ENCODE results near the gene RALGAPA1. TPM values are rescaled to one million over a fixed set of nuclear protein-coding genes. Genes with fewer than 3 reads are reported as not detected.
"Not testable (repeated sequence)": the region's sequence is repeated elsewhere in the genome, so short reads cannot be mapped to it uniquely, and the experiment has no call there.

Gene RALGAPA1
- total RNA-seq, 1 donor = 80.0 TPM

- peaks cover 16% of the 10 kb centered on the region for H3K4me1 ChIP-seq (ENCODE audit: insufficient read depth, low read length)
- H3K9me3 ChIP-seq (ENCODE audit: low read depth, low read length) = no peaks in the 10 kb centered on the region
- H3K27me3 ChIP-seq (ENCODE audit: insufficient read depth, low read length) = no peaks in the 10 kb centered on the region
- H3K4me3 ChIP-seq (ENCODE audit: low read length) = no peak overlapping the region
Observed at GRCh38 chr14:35807131-35807961, 1.7 kb downstream of the RALGAPA1 start.

- Histone ChIP-seq H3K4me1 (ENCODE audit: insufficient read depth, low read length) (peaks cover 16% of the 10 kb centered on the region), H3K4me3 (ENCODE audit: low read length) (no peak overlapping the region), H3K27me3 (ENCODE audit: insufficient read depth, low read length) (no peaks in the 10 kb centered on the region), H3K9me3 (ENCODE audit: low read depth, low read length) (no peaks in the 10 kb centered on the region)
Observed at GRCh38 chr14:35806006-35806907, 2.8 kb downstream of the RALGAPA1 start.

GRCh38 chr14:35797796-35798195 lies 11.3 kb downstream of the RALGAPA1 start:
- Histone ChIP-seq H3K4me1 (ENCODE audit: insufficient read depth, low read length) (no peaks in the 10 kb centered on the region), H3K9me3 (ENCODE audit: low read depth, low read length) (no peaks in the 10 kb centered on the region)

GRCh38 chr14:35789651-35790050 lies 19.4 kb downstream of the RALGAPA1 start:
- no peaks in the 10 kb centered on the region for H3K27me3 ChIP-seq (ENCODE audit: insufficient read depth, low read length)
- no peaks in the 10 kb centered on the region for H3K9me3 ChIP-seq (ENCODE audit: low read depth, low read length)
- H3K4me3 ChIP-seq (ENCODE audit: low read length) = no peak overlapping the region
- H3K4me1 ChIP-seq (ENCODE audit: insufficient read depth, low read length) = no peaks in the 10 kb centered on the region

More at GRCh38 chr14:35797796-35798195, 11.3 kb downstream of the RALGAPA1 start:
- Histone ChIP-seq H3K4me3 (ENCODE audit: low read length) (no peak overlapping the region), H3K27me3 (ENCODE audit: insufficient read depth, low read length) (no peaks in the 10 kb centered on the region)

GRCh38 chr14:35786856-35787255 lies 22.2 kb downstream of the RALGAPA1 start:
- H3K4me1 ChIP-seq (ENCODE audit: insufficient read depth, low read length) = no peaks in the 10 kb centered on the region
- no peak overlapping the region for H3K4me3 ChIP-seq (ENCODE audit: low read length)
- H3K9me3 ChIP-seq (ENCODE audit: low read depth, low read length) = peaks cover 2% of the 10 kb centered on the region
- H3K27me3 ChIP-seq (ENCODE audit: insufficient read depth, low read length) = no peaks in the 10 kb centered on the region

GRCh38 chr14:35783699-35784098 lies 25.4 kb downstream of the RALGAPA1 start:
- H3K9me3 ChIP-seq (ENCODE audit: low read depth, low read length) = peaks cover 21% of the 10 kb centered on the region
- no peaks in the 10 kb centered on the region for H3K4me1 ChIP-seq (ENCODE audit: insufficient read depth, low read length)
- no peak overlapping the region for H3K4me3 ChIP-seq (ENCODE audit: low read length)

GRCh38 chr14:35779368-35779767 lies 29.7 kb downstream of the RALGAPA1 start:
- Histone ChIP-seq H3K27me3 (ENCODE audit: insufficient read depth, low read length) (no peaks in the 10 kb centered on the region), H3K9me3 (ENCODE audit: low read depth, low read length) (peaks cover 21% of the 10 kb centered on the region), H3K4me3 (ENCODE audit: low read length) (no peak overlapping the region), H3K4me1 (ENCODE audit: insufficient read depth, low read length) (no peaks in the 10 kb centered on the region)

More at GRCh38 chr14:35783699-35784098, 25.4 kb downstream of the RALGAPA1 start:
- no peaks in the 10 kb centered on the region for H3K27me3 ChIP-seq (ENCODE audit: insufficient read depth, low read length)

GRCh38 chr14:35777550-35777949 lies 31.5 kb downstream of the RALGAPA1 start:
- H3K27me3 ChIP-seq (ENCODE audit: insufficient read depth, low read length); H3K4me3 ChIP-seq (ENCODE audit: low read length); H3K4me1 ChIP-seq (ENCODE audit: insufficient read depth, low read length): not testable (repeated sequence)
- peaks cover 21% of the 10 kb centered on the region for H3K9me3 ChIP-seq (ENCODE audit: low read depth, low read length)

GRCh38 chr14:35776823-35777222 lies 32.3 kb downstream of the RALGAPA1 start:
- Histone ChIP-seq H3K27me3 (ENCODE audit: insufficient read depth, low read length) (no peaks in the 10 kb centered on the region), H3K9me3 (ENCODE audit: low read depth, low read length) (peaks cover 18% of the 10 kb centered on the region), H3K4me1 (ENCODE audit: insufficient read depth, low read length) (no peaks in the 10 kb centered on the region), H3K4me3 (ENCODE audit: low read length) (no peak overlapping the region)

- not testable (repeated sequence) for H3K4me3 ChIP-seq (ENCODE audit: low read length); H3K27me3 ChIP-seq (ENCODE audit: insufficient read depth, low read length); H3K4me1 ChIP-seq (ENCODE audit: insufficient read depth, low read length)
- H3K9me3 ChIP-seq (ENCODE audit: low read depth, low read length) = peaks cover 11% of the 10 kb centered on the region
Observed at GRCh38 chr14:35776085-35776484, 33.0 kb downstream of the RALGAPA1 start.

GRCh38 chr14:35766700-35767082 lies 42.4 kb downstream of the RALGAPA1 start:
- H3K9me3 ChIP-seq (ENCODE audit: low read depth, low read length) = no peaks in the 10 kb centered on the region
- H3K4me1 ChIP-seq (ENCODE audit: insufficient read depth, low read length) = no peaks in the 10 kb centered on the region
- H3K27me3 ChIP-seq (ENCODE audit: insufficient read depth, low read length) = no peaks in the 10 kb centered on the region
- H3K4me3 ChIP-seq (ENCODE audit: low read length) = no peak overlapping the region

GRCh38 chr14:35766036-35766699 lies 42.9 kb downstream of the RALGAPA1 start:
- Histone ChIP-seq H3K4me3 (ENCODE audit: low read length) (no peak overlapping the region), H3K9me3 (ENCODE audit: low read depth, low read length) (no peaks in the 10 kb centered on the region), H3K27me3 (ENCODE audit: insufficient read depth, low read length) (no peaks in the 10 kb centered on the region), H3K4me1 (ENCODE audit: insufficient read depth, low read length) (no peaks in the 10 kb centered on the region)

GRCh38 chr14:35761922-35762321 lies 47.2 kb downstream of the RALGAPA1 start:
- Histone ChIP-seq H3K27me3 (ENCODE audit: insufficient read depth, low read length) (no peaks in the 10 kb centered on the region), H3K9me3 (ENCODE audit: low read depth, low read length) (no peaks in the 10 kb centered on the region), H3K4me3 (ENCODE audit: low read length) (no peak overlapping the region), H3K4me1 (ENCODE audit: insufficient read depth, low read length) (no peaks in the 10 kb centered on the region)

GRCh38 chr14:35760143-35760542 lies 49.0 kb downstream of the RALGAPA1 start:
- no peaks in the 10 kb centered on the region for H3K4me1 ChIP-seq (ENCODE audit: insufficient read depth, low read length)
- H3K27me3 ChIP-seq (ENCODE audit: insufficient read depth, low read length) = no peaks in the 10 kb centered on the region
- no peak overlapping the region for H3K4me3 ChIP-seq (ENCODE audit: low read length)
- no peaks in the 10 kb centered on the region for H3K9me3 ChIP-seq (ENCODE audit: low read depth, low read length)
